LNCaP clone FGC (cell line): ENCODE results near the gene ERI2.

Experiments
- DNase-seq: peaks from one replicate; pipeline ENCODE4 v3.0.0-alpha.2; 2011; ENCODE audit warnings: low read depth
- H3K4me3 ChIP-seq: 2 replicates; pipeline ENCODE4 v1.5.1; 2011; ENCODE audit warnings: mild to moderate bottlenecking, low read depth, low read length, control low read depth
- TF ChIP-seq, protein P1 (sequence below): IDR thresholded peaks from 2 replicates; pipeline ENCODE4 v1.5.1; 2012; ENCODE audit warnings: mild to moderate bottlenecking; ENCODE audit not compliant: control insufficient read depth, insufficient read depth; ENCODE audit errors: extremely low read depth

Gene ERI2

GRCh38 chr16:20822521-20823325 lies 16.5 kb upstream of the ERI2 start:
- DNase-seq, result no peak
- TF ChIP-seq, protein P1, sequence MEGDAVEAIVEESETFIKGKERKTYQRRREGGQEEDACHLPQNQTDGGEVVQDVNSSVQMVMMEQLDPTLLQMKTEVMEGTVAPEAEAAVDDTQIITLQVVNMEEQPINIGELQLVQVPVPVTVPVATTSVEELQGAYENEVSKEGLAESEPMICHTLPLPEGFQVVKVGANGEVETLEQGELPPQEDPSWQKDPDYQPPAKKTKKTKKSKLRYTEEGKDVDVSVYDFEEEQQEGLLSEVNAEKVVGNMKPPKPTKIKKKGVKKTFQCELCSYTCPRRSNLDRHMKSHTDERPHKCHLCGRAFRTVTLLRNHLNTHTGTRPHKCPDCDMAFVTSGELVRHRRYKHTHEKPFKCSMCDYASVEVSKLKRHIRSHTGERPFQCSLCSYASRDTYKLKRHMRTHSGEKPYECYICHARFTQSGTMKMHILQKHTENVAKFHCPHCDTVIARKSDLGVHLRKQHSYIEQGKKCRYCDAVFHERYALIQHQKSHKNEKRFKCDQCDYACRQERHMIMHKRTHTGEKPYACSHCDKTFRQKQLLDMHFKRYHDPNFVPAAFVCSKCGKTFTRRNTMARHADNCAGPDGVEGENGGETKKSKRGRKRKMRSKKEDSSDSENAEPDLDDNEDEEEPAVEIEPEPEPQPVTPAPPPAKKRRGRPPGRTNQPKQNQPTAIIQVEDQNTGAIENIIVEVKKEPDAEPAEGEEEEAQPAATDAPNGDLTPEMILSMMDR, result no peak

GRCh38 chr16:20821682-20822081 lies 15.4 kb upstream of the ERI2 start:
- no peak for DNase-seq
- TF ChIP-seq, protein P1, result no peak
- H3K4me3 ChIP-seq, result no peak overlapping the region

More at GRCh38 chr16:20822521-20823325, 16.5 kb upstream of the ERI2 start:
- no peak overlapping the region for H3K4me3 ChIP-seq

DNA sequence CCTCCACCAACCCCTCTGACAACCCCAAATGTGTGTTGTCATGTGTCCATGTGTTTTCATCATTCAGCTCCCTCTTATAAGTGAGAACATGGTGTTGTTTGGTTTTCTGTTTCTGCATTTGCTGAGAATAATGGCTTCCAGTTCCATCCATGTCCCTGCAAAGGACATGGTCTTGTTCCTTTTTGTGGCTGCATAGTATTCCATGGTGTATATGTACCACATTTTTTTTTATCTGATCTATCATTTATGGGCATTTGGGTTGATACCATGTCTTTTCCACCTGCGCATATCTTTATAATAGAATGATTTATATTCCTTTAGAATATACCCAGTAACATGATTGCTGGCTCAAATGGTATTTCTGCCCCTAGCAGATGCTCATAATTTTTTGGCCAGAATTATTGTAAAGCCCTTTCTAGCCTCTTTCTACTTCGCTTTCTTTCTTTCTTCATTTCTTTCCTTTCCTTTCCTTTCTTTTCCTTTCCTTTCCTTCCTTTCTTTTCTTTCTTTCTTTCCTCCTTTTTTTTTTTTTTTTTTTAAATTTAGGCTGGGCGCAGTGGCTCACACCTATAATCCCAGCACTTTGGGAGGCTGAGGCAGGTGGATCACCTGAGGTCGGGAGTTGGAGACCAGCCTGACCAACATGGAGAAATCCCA lies 12.8 kb upstream of the ERI2 start:
- TF ChIP-seq, protein P1, result no peak
- no peak for DNase-seq
- no peak overlapping the region for H3K4me3 ChIP-seq

DNA sequence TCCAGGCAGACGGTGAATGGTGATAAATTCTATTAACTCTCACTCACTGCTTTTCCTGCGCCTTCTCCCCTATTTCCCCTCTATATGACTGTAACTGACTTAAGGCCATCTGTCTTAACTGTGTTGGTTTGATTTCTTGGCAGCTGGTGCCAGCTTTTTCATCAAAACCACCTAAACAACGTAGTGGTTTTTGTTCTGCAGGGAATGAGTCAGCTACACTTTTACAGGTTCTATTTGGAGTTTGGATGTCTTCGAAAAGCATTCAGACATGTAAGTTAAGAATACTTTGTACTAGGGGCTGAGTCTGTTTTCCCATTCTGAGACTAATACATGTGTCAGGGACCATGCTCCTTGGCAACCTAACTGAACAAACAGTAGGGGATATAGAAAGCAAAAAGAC lies 8.5 kb upstream of the ERI2 start:
- DNase-seq, result no peak

GRCh38 chr16:20812510-20812909 lies 6.2 kb upstream of the ERI2 start:
- TF ChIP-seq, protein P1, result no peak

More for the DNA sequence above, 8.5 kb upstream of the ERI2 start:
- H3K4me3 ChIP-seq, result no peak overlapping the region
- TF ChIP-seq, protein P1, result no peak

GRCh38 chr16:20811889-20812439 lies 5.7 kb upstream of the ERI2 start:
- TF ChIP-seq, protein P1, result no peak
- H3K4me3 ChIP-seq, result no peak overlapping the region
- DNase-seq, result no peak

More at GRCh38 chr16:20812510-20812909, 6.2 kb upstream of the ERI2 start:
- no peak overlapping the region for H3K4me3 ChIP-seq
- DNase-seq, result no peak
